Measurements from ENCODE around the gene CARNS1. TPM values are rescaled to one million over a fixed set of nuclear protein-coding genes. Genes with fewer than 3 reads are reported as not detected.

The CARNS1 gene
- total and polyA plus RNA-seq, 2 experiments from 2014 or later: 1.4 to 2.1 TPM

DNA sequence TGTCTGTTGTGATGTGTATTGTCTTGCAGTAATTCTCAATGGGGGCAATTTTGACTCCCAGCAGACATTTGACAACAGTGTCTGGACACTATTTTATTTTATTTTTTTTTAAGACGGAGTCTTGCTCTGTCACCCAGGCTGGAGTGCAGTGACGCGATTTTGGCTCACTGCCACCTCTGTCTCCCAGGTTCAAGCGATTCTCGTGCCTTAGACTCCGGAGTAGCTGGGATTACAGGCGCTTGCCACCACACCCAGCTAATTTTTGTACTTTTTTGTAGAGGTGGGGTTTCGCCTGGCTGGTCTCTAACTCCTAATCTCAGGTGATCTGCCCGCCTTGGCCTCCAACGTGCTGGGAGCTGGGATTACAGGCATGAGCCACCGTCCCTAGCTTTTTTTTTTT is 14.2 kb downstream of the CARNS1 start:
- Histone ChIP-seq H3K9me3 (ENCODE audit: low read depth) (no peaks in the 10 kb centered on the region), H3K36me3 (peaks cover 20% of the 10 kb centered on the region), H3K27me3 (no peaks in the 10 kb centered on the region), H3K4me3 (no peak overlapping the region), H3K27ac (no peak overlapping the region), H3K4me1 (ENCODE audit: low read depth) (no peaks in the 10 kb centered on the region)
- TF ChIP-seq, protein P1, sequence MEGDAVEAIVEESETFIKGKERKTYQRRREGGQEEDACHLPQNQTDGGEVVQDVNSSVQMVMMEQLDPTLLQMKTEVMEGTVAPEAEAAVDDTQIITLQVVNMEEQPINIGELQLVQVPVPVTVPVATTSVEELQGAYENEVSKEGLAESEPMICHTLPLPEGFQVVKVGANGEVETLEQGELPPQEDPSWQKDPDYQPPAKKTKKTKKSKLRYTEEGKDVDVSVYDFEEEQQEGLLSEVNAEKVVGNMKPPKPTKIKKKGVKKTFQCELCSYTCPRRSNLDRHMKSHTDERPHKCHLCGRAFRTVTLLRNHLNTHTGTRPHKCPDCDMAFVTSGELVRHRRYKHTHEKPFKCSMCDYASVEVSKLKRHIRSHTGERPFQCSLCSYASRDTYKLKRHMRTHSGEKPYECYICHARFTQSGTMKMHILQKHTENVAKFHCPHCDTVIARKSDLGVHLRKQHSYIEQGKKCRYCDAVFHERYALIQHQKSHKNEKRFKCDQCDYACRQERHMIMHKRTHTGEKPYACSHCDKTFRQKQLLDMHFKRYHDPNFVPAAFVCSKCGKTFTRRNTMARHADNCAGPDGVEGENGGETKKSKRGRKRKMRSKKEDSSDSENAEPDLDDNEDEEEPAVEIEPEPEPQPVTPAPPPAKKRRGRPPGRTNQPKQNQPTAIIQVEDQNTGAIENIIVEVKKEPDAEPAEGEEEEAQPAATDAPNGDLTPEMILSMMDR (IDR thresholded peaks at IDR 0.05; ENCODE audit: low read depth, low read length): no peak
- no peak for DNase-seq (ENCODE audit: low read depth in 1 of 2, low spot score in 1 of 2)

DNA sequence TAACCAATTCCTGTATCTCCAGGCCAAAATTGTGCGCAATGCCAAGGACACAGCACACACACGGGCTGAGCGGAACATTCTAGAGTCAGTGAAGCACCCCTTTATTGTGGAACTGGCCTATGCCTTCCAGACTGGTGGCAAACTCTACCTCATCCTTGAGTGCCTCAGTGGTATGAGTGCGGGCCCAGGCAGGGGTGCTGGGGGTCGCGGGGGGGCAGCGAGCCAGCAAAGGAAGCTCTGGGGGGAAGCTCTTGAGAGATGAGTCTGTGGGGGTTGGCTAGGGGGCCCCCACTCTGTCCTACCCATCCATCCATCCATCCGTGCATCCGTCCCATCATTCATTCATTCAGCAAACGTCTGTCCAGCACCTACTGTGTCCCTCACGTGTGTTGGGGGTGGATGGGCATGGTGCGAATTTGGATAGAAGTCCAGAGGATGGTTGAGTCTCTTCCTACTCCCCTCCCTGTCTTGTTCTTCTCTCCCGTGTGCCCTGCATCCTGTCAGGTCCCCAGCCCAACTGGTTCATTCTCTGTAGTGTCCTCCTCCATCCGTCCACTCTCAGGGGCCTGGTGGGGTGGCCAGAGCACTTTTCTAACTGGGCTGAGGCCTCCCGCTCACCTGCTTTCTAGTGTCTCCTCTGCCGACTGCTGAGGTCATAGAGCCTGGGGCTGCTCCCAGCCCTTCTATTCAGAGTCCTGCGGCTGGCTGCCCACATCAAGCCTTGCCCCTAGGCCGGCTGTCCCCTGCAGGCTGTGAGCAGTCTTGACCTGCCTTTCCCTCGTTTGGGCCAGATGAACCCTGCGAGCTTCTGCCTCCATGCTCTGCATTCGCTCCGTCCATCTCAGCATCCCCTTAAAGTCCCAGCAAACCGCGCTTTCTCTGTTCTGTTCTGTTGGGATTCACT is 16.1 kb downstream of the CARNS1 start:
- DNase-seq (ENCODE audit: low read depth in 1 of 2, low spot score in 1 of 2): no peak
- Histone ChIP-seq H3K4me1 (ENCODE audit: low read depth) (no peaks in the 10 kb centered on the region), H3K4me3 (no peak overlapping the region), H3K27ac (no peak overlapping the region), H3K36me3 (peaks cover 20% of the 10 kb centered on the region), H3K27me3 (no peaks in the 10 kb centered on the region), H3K9me3 (ENCODE audit: low read depth) (no peaks in the 10 kb centered on the region)
- TF ChIP-seq, protein P1 (IDR thresholded peaks at IDR 0.05; ENCODE audit: low read depth, low read length): no peak

DNA sequence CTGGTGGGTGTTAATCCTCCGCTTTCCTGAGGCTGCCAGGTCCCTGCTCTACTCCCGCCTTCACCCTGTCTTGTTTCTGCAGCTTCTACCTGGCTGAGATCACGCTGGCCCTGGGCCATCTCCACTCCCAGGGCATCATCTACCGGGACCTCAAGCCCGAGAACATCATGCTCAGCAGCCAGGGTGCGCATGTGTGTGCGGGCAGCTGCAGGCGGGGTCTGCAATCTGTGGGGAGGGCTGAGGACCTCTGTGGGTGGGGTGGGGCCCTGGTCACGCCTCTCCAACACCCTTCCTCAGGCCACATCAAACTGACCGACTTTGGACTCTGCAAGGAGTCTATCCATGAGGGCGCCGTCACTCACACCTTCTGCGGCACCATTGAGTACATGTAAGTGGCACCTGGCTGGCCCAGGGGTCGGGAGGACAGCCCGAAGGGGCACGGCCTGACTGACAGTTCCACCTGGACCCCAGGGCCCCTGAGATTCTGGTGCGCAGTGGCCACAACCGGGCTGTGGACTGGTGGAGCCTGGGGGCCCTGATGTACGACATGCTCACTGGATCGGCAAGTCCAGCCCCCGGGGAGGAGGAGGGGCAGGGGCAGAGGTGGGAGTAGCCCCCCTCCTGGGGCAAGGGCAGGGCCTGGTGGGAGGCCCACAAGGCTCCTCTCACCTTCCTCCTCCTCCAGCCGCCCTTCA is 17.3 kb downstream of the CARNS1 start:
- H3K9me3 ChIP-seq (ENCODE audit: low read depth): no peaks in the 10 kb centered on the region
- DNase-seq (ENCODE audit: low read depth in 1 of 2, low spot score in 1 of 2): no peak
- peaks cover 20% of the 10 kb centered on the region for H3K36me3 ChIP-seq
- H3K27ac ChIP-seq: no peak overlapping the region
- TF ChIP-seq, protein P1 (IDR thresholded peaks at IDR 0.05; ENCODE audit: low read depth, low read length): no peak
- no peak overlapping the region for H3K4me3 ChIP-seq
- no peaks in the 10 kb centered on the region for H3K27me3 ChIP-seq
- no peaks in the 10 kb centered on the region for H3K4me1 ChIP-seq (ENCODE audit: low read depth)

DNA sequence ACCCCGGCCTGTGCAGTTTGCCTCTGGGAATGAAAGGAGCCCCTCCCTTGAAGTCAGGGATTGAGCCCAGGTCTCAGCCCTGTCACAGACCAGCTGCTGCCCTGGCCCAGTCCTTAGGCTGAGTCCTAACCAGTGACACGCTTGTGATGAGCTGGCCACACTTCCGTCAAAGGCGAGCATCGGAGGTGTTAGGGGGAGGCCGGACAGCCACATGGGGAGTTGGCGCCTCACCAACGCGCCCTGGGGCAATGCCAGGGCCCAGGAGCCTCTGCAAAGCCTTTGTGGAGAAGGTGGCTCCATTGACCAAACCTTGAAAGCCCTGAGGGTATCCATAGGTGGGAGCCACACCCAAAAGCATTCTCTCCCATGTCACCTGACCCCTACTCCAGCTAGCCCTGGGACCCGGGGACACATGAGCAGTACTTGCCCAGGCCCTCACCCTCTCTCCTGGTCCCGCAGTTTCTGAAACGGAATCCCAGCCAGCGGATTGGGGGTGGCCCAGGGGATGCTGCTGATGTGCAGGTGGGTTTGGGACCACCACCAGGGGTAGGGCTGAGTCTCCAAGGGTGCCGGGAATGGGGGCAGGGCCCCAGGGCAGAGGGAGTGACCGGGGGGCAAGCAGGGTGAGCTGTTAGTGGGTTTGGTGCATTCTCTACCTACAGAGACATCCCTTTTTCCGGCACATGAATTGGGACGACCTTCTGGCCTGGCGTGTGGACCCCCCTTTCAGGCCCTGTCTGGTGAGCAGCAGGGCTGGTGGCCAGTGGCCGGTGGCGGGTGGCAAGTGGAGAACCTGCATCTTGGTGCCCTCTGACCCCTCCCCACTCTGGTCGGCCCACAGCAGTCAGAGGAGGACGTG is 18.3 kb downstream of the CARNS1 start:
- Histone ChIP-seq H3K36me3 (peaks cover 22% of the 10 kb centered on the region), H3K4me3 (no peak overlapping the region), H3K27ac (no peak overlapping the region), H3K9me3 (ENCODE audit: low read depth) (no peaks in the 10 kb centered on the region), H3K27me3 (no peaks in the 10 kb centered on the region), H3K4me1 (ENCODE audit: low read depth) (no peaks in the 10 kb centered on the region)
- TF ChIP-seq, protein P1 (IDR thresholded peaks at IDR 0.05; ENCODE audit: low read depth, low read length): no peak
- DNase-seq (ENCODE audit: low read depth in 1 of 2, low spot score in 1 of 2): no peak

DNA sequence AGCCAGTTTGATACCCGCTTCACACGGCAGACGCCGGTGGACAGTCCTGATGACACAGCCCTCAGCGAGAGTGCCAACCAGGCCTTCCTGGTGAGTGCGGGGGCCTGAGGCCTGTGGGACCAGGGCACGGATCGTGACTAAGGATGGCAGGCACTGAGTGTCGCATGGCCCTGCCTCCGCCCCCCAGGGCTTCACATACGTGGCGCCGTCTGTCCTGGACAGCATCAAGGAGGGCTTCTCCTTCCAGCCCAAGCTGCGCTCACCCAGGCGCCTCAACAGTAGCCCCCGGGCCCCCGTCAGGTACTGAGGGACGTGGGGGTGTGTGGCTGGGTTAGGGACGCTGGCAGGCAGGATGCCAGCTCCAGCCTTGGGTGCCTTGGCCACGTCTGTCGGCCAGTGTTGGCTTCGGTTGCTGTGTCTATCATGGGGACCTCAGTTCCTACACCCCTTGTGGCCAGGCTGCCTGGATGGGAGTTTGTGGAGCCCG is 19.0 kb downstream of the CARNS1 start:
- Histone ChIP-seq H3K27me3 (no peaks in the 10 kb centered on the region), H3K27ac (no peak overlapping the region), H3K36me3 (peaks cover 22% of the 10 kb centered on the region), H3K4me1 (ENCODE audit: low read depth) (no peaks in the 10 kb centered on the region), H3K4me3 (no peak overlapping the region), H3K9me3 (ENCODE audit: low read depth) (no peaks in the 10 kb centered on the region)
- TF ChIP-seq, protein P1 (IDR thresholded peaks at IDR 0.05; ENCODE audit: low read depth, low read length): no peak
- DNase-seq (ENCODE audit: low read depth in 1 of 2, low spot score in 1 of 2): no peak
